Psoas muscle (tissue), 8 donors: ENCODE measurements around the gene RAB33B. TPM values are rescaled to one million over a fixed set of nuclear protein-coding genes. Genes with fewer than 3 reads are reported as not detected.
A peak's percentile ranks its signal among the peaks of the same experiment; 100 is the strongest.

Experiments used
- ATAC-seq, 4 donors: fragments of 200-7000 bp; cut with Tn5 transposase; one replicate each; pipeline ENCODE4 v1.9.1; 2020; ENCODE audit warnings: moderate library complexity in 3 of 4, mild to moderate bottlenecking in 2 of 4
- DNase-seq, 2 donors: peaks; one replicate each; pipeline ENCODE4 v3.0.0-alpha.2; 2020
- H3K27ac ChIP-seq: fragments of 200-600 bp; one replicate; pipeline ENCODE4 v1.8.0; 2022
- H3K27me3 ChIP-seq, 3 donors: fragments of 200-600 bp in 1 of 3; one replicate each; pipeline versions ENCODE4 v1.6.1 to v1.8.0; 2013 to 2022; ENCODE audit warnings: low read length in 2 of 3, mild to moderate bottlenecking in 2 of 3, moderate library complexity in 1 of 3; ENCODE audit not compliant: insufficient read depth in 3 of 3
- H3K36me3 ChIP-seq, 2 donors: fragments of 200-600 bp in 1 of 2; one replicate each; pipeline versions ENCODE4 v1.6.1 to v1.8.0; 2013 to 2022; ENCODE audit warnings: low read depth in 1 of 2, mild to moderate bottlenecking in 1 of 2, moderate library complexity in 1 of 2; ENCODE audit not compliant: insufficient read depth in 1 of 2
- H3K4me1 ChIP-seq: fragments of 200-600 bp; one replicate; pipeline ENCODE4 v1.8.0; 2022
- H3K4me3 ChIP-seq: fragments of 200-600 bp; one replicate; pipeline ENCODE4 v1.8.0; 2022; ENCODE audit warnings: mild to moderate bottlenecking
- H3K9me3 ChIP-seq: fragments of 200-600 bp; one replicate; pipeline ENCODE4 v1.8.0; 2022
- CTCF ChIP-seq: fragments of 200-600 bp; IDR thresholded peaks from one replicate; pipeline ENCODE4 v1.8.0; 2022; ENCODE audit warnings: antibody characterized with exemption
- WGBS, 3 donors: extraction: QIAGEN DNeasy Blood & Tissue Kit; methylation state at CpG; one replicate each; pipeline versions ENCODE4 v1.1.6 to v1.1.7; 2013; 5-methylcytosine and 5-hydroxymethylcytosine counted together
- intact Hi-C, 2 donors: fragments of 100-400 bp; cut with DNase I; formaldehyde crosslinking; loops; one replicate each; pipeline versions ENCODE4 v1.11.0 to v1.14.2; 2022
- polyA plus RNA-seq, 3 donors: library from polyadenylated mRNA; stranded (reverse); fragments of 200-250 nt; gene quantifications; one replicate each; pipeline ENCODE4 v1.2.3, GENCODE V29; 2013
- total RNA-seq, 4 donors: library from RNA; stranded (reverse); fragmentation: NEBNext Ultra II Directional in 2 of 4; extraction: Animal tissue kit (Norgen Biotek cat#: 25700) in 2 of 4; gene quantifications; one replicate each; pipeline versions ENCODE4 v1.2.1 to v1.2.4, GENCODE V29; 2021 to 2023
- donor health status: healthy with polysubstance abuse.
- donor health status: DM: no; HTN: no; CAD: no; lungs with moderate emphysema.
- donor health status: Bipolar disorder and iron deficiency.
- donor health status: healthy.
- donor health status: DM: yes; HTN: yes; CAD: no.
- donor health status: DM: no; HTN: no; CAD: no.
- donor health status: DM: no; HTN: no; CAD: no.
- donor health status: DM: yes; HTN: yes; CAD: no.

Gene RAB33B
- total and polyA plus RNA-seq, 7 donors = 1.3 to 4.0 (median 3.4) TPM

DNA sequence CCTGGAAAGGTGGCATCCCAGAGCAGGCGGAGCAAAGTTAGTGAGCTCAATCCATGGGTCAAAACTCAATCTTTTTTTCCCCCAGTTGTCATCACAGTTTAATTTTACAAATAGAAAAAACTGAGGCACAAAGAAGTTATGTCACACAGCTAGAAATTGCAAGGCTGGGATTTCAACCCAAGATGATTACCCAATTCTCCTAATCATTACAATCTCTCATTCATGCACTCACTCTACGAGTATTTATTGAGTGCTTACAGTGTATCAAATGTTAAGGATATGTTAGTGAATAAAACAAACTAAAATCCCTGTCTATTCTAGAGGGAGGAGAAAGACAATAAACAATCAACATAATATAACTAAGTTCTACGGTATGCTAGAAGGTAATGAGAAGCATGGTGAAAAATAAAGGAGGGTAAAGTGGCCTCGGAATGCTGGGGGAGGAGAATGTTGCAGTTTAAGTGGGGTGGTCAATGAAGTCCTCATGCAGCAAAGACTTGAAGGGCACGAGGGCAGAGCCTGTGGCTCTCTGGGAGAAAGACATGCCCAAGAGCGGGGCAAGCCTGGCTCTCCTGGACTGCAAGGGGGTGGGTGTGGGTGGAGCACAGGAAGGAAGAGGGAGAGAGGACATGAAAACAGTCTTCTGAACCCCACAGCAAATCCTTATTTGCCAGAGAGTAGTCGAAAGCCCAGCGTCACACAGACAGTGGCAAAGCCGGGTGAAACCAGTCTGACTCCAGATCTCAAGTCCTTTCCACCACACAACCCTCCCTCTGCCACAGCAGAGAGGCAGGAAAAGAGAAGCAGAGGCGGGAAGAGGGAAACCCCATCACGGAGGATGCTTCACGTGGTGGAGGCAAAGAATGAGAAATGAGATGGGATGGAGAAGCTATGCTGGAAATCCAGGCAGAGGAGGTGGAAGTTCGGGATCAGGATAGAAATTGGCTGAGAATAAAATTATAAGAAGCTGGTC, 48.3 kb downstream of the RAB33B start:
- Histone ChIP-seq H3K36me3 (peaks cover 0 to 21% of the 10 kb centered on the region in 2 donors), H3K27ac (no peak overlapping the region), H3K4me3 (no peak overlapping the region), H3K4me1 (no peaks in the 10 kb centered on the region), H3K27me3 (no peaks in the 10 kb centered on the region), H3K9me3 (no peaks in the 10 kb centered on the region)
- DNase-seq (no peak), ATAC-seq (no peak)
- intact Hi-C loops = no loop called here
- no peak for TF ChIP-seq CTCF
- WGBS, 3 donors = 74 to 76% (median 76%) methylated on average over 13 of the region's 13 CpGs

DNA sequence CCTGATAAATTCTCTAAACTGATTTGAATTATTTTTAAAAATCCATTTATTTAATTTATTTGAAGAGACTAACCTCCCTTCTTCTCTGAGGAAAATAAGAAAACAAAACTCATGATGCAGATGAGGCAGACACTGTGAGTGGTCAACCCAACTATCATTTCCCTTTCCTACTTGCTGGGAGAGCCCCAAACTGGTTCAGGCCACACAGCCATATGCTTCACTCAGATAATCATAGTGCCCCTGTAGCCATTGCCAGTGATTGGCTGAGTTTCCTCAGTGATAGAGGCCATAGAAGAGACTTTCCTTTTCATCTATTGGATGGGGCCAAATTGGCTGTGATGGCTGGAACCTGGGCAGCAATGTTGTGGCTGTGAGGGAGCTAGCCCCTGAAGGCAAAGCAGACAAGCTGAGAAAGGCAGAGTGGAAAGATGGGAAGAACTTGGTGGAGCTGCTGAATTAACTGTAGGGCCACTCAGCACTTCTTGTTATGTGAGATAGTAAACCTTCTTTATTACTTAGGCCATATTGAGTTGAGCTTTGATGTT, 49.8 kb downstream of the RAB33B start:
- H3K27ac ChIP-seq = no peak overlapping the region
- intact Hi-C loops = no loop called here
- H3K9me3 ChIP-seq = no peaks in the 10 kb centered on the region
- no peak overlapping the region for H3K4me3 ChIP-seq
- no peak for TF ChIP-seq CTCF
- DNase-seq (no peak), ATAC-seq (no peak)
- H3K36me3 ChIP-seq = peaks cover 0 to 36% of the 10 kb centered on the region in 2 donors
- no peaks in the 10 kb centered on the region for H3K27me3 ChIP-seq
- H3K4me1 ChIP-seq = peaks cover 6% of the 10 kb centered on the region

DNA sequence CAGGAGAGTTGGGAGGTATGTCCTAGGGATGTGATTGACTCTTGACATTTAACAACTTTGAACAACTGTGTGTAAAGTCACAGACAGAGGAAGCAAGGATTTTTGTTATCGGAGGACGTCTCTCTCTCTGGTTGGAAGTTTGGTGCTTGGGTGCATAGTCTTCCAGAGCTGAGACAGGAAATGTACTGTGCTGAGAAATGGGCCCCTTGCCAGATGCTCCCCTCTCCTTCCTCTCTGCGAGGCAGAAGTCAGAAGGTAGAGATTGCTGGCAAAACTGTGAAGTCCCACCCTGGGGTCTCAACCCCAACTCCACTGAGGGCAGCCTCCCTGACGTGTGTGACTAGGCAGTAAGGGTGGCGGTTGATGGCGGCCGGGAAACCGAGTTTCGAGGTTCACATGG, 52.9 kb downstream of the RAB33B start:
- H3K27me3 ChIP-seq = no peaks in the 10 kb centered on the region
- no peaks in the 10 kb centered on the region for H3K9me3 ChIP-seq
- intact Hi-C loops = loop anchor here (5.0 kb wide), 2 partner anchors 49 to 89 kb away; no protein-coding TSS in a partner anchor
- no peak for TF ChIP-seq CTCF
- no peak for ATAC-seq
- whole genome bisulfite sequencing, 3 donors = 81 to 86% (median 86%) methylated on average over 9 of the region's 9 CpGs
- H3K36me3 ChIP-seq = peaks cover 0 to 63% of the 10 kb centered on the region in 2 donors
- peaks cover 31% of the 10 kb centered on the region for H3K4me1 ChIP-seq
- H3K27ac ChIP-seq = peak overlapping the region; percentile 19
- H3K4me3 ChIP-seq = no peak overlapping the region
- no peak for DNase-seq

- ATAC-seq (peak in 1 of 4 donors; percentile 22), DNase-seq (no peak)
- Histone ChIP-seq H3K4me3 (no peak overlapping the region), H3K9me3 (no peaks in the 10 kb centered on the region), H3K36me3 (peaks cover 0 to 72% of the 10 kb centered on the region in 2 donors), H3K27ac (peak overlapping the region; percentile 17), H3K4me1 (peaks cover 41% of the 10 kb centered on the region), H3K27me3 (no peaks in the 10 kb centered on the region)
- WGBS, 3 donors = 65 to 69% (median 65%) methylated on average over 11 of the region's 11 CpGs
- intact Hi-C loops = loop anchor here (5.0 kb wide), 2 partner anchors 51 to 91 kb away; no protein-coding TSS in a partner anchor
- no peak for TF ChIP-seq CTCF
Measured at GRCh38 chr4:139508581-139509237, 54.8 kb downstream of the RAB33B start.
